ENCODE measurements around the gene MATN3. TPM values are rescaled to one million over a fixed set of nuclear protein-coding genes. Genes with fewer than 3 reads are reported as not detected.
A peak's percentile ranks its signal among the peaks of the same experiment; 100 is the strongest.

Gene MATN3
- total and polyA plus RNA-seq, 2 donors = 0.05 to 0.91 TPM

GRCh38 chr2:19973466-19973865 is 39.0 kb downstream of the MATN3 start:
- DNase-seq (ENCODE audit: low read depth in 6 of 9, low spot score in 9 of 9) = no peak
- H3K4me3 ChIP-seq (ENCODE audit: low read length in 2 of 2) = no peak overlapping the region
- H3K9me3 ChIP-seq (ENCODE audit: control insufficient read depth in 2 of 2, insufficient read depth in 1 of 2, low read length in 1 of 2) = no peaks in the 10 kb centered on the region
- no peak overlapping the region for H3K27ac ChIP-seq (ENCODE audit: low read depth in 1 of 2, low read length in 1 of 2)
- 97% methylated on average over 8 of the region's 8 CpGs for WGBS
- no peaks in the 10 kb centered on the region for H3K4me1 ChIP-seq (ENCODE audit: control insufficient read depth in 2 of 2, insufficient read depth in 2 of 2, low read length in 2 of 2)
- H3K36me3 ChIP-seq (ENCODE audit: control insufficient read depth in 2 of 2, insufficient read depth in 2 of 2, low read length in 1 of 2) = peaks cover 6 to 10% of the 10 kb centered on the region in 2 donors
- no peaks in the 10 kb centered on the region for H3K27me3 ChIP-seq (ENCODE audit: control insufficient read depth in 2 of 2, insufficient read depth in 1 of 2, low read length in 1 of 2)

DNA sequence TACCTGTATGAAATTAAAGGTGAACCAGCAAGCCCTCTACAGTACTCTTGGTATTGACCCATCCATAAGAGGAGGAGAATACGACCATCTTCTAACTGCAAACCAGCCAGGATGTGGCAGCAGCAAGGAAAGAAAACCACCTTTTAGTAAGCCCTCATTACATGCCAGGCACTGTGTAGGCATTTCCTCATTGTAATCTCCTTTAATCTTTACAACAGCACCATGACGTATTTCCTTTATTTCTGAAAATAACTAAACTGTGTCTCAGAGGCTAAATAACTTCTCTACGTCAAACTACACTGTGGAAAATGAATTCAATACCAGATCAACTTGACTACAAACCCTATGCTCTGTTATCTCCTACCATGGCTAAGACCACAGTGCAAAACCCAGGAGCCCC is 40.8 kb downstream of the MATN3 start:
- H3K36me3 ChIP-seq (ENCODE audit: control insufficient read depth in 2 of 2, insufficient read depth in 2 of 2, low read length in 1 of 2) = peaks cover 0 to 5% of the 10 kb centered on the region in 2 donors
- peak overlapping the region in 1 of 2 donors; percentile 39 for H3K27ac ChIP-seq (ENCODE audit: low read depth in 1 of 2, low read length in 1 of 2)
- no peaks in the 10 kb centered on the region for H3K9me3 ChIP-seq (ENCODE audit: control insufficient read depth in 2 of 2, insufficient read depth in 1 of 2, low read length in 1 of 2)
- H3K27me3 ChIP-seq (ENCODE audit: control insufficient read depth in 2 of 2, insufficient read depth in 1 of 2, low read length in 1 of 2) = no peaks in the 10 kb centered on the region
- WGBS = 41% methylated on average over 3 of the region's 3 CpGs
- H3K4me3 ChIP-seq (ENCODE audit: low read length in 2 of 2) = no peak overlapping the region
- peak in 2 of 9 donors; percentile 11 to 43 for DNase-seq (ENCODE audit: low read depth in 6 of 9, low spot score in 9 of 9)
- no peaks in the 10 kb centered on the region for H3K4me1 ChIP-seq (ENCODE audit: control insufficient read depth in 2 of 2, insufficient read depth in 2 of 2, low read length in 2 of 2)

DNA sequence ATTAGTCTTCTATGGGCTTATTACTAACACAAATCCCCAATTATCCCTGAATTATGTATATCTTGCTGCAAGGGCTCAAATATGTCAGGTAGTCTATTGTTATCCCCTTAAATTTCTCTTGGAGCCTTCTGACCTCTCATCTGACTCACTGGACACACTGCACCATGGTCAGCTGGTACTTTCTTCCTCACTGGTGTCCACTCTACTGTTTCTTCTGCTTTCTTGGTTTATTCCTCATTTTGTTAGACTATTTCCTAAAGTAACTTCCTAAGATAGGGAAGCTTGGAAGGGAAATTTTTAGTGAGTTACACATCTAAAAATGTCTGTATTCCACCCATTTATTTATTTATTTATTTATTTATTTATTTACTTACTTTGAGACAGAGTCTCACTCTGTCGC is 49.1 kb downstream of the MATN3 start:
- H3K9me3 ChIP-seq (ENCODE audit: control insufficient read depth in 2 of 2, insufficient read depth in 1 of 2, low read length in 1 of 2) = no peaks in the 10 kb centered on the region
- DNase-seq (ENCODE audit: low read depth in 6 of 9, low spot score in 9 of 9) = no peak
- no peak overlapping the region for H3K4me3 ChIP-seq (ENCODE audit: low read length in 2 of 2)
- H3K36me3 ChIP-seq (ENCODE audit: control insufficient read depth in 2 of 2, insufficient read depth in 2 of 2, low read length in 1 of 2) = peaks cover 4 to 7% of the 10 kb centered on the region in 2 donors
- no peak overlapping the region for H3K27ac ChIP-seq (ENCODE audit: low read depth in 1 of 2, low read length in 1 of 2)
- no peaks in the 10 kb centered on the region for H3K4me1 ChIP-seq (ENCODE audit: control insufficient read depth in 2 of 2, insufficient read depth in 2 of 2, low read length in 2 of 2)
- H3K27me3 ChIP-seq (ENCODE audit: control insufficient read depth in 2 of 2, insufficient read depth in 1 of 2, low read length in 1 of 2) = no peaks in the 10 kb centered on the region
- WGBS = 100% methylated on average over 1 of the region's 1 CpG

DNA sequence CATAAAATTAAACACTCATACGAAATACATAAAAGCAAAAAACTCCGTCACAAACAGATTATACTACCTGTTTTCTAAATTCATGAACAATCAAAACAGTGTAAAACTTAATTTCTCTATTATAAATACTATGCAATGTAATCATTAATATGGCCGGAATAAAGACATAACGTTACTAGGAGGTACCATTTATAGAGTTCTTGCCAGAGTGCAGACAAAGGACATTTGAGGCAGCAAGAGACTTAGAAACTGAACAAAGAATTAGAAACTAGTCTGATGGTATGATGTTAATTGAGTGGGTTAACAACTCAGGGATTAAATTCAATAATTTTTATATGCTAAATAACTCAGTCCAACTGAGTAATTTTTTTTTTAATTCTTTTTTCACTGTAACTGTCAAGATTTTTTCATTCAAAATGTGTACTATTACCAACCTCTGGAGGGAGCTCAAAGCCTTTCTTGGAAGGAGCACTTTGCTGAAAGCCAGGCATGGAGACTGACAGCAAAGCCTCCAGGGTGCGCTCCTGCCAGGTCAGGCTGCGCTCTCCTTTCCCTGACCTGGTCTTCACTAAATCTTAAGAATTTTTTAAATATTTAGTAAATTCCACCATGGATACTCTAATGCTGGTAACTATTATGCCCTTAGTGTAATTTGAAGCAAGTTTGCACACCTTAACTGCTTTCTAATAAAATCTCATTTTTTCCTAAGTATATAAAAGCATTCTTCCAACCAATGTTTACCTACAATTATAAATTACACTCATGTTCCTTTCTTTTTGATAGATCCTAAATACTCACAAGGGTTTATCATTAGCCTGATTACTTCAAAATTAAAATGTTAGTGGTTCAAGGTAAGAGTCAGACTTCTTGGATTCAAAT is 56.7 kb downstream of the MATN3 start:
- Histone ChIP-seq H3K27ac (ENCODE audit: low read depth in 1 of 2, low read length in 1 of 2) (no peak overlapping the region), H3K27me3 (ENCODE audit: control insufficient read depth in 2 of 2, insufficient read depth in 1 of 2, low read length in 1 of 2) (no peaks in the 10 kb centered on the region), H3K9me3 (ENCODE audit: control insufficient read depth in 2 of 2, insufficient read depth in 1 of 2, low read length in 1 of 2) (no peaks in the 10 kb centered on the region), H3K4me1 (ENCODE audit: control insufficient read depth in 2 of 2, insufficient read depth in 2 of 2, low read length in 2 of 2) (no peaks in the 10 kb centered on the region), H3K4me3 (ENCODE audit: low read length in 2 of 2) (no peak overlapping the region), H3K36me3 (ENCODE audit: control insufficient read depth in 2 of 2, insufficient read depth in 2 of 2, low read length in 1 of 2) (no peaks in the 10 kb centered on the region)
- DNase-seq (ENCODE audit: low read depth in 6 of 9, low spot score in 9 of 9) = peak in 7 of 9 donors; percentile 26 to 72 (median 37)
- WGBS = 84% methylated on average over 6 of the region's 6 CpGs

DNA sequence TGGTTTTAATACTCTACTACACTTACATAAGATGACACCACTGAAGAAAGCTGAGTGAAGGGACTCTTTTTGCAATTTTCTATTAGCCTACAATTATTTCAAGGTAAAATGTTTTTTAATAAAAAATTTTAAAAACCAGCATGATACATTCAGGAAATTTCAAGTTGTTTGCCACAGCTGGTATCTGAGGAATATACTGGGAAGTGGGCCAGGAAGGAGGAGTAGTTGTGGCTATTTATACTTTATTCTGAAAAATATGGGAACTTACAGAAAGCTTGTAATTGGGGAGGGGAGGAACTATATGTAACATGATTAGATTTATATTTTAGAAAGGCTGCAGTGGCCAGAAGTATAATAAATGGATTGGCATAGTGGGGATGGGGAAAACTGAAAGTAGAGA is 63.4 kb downstream of the MATN3 start:
- no peaks in the 10 kb centered on the region for H3K27me3 ChIP-seq (ENCODE audit: control insufficient read depth in 2 of 2, insufficient read depth in 1 of 2, low read length in 1 of 2)
- H3K4me1 ChIP-seq (ENCODE audit: control insufficient read depth in 2 of 2, insufficient read depth in 2 of 2, low read length in 2 of 2) = no peaks in the 10 kb centered on the region
- no peak overlapping the region for H3K4me3 ChIP-seq (ENCODE audit: low read length in 2 of 2)
- H3K27ac ChIP-seq (ENCODE audit: low read depth in 1 of 2, low read length in 1 of 2) = no peak overlapping the region
- H3K9me3 ChIP-seq (ENCODE audit: control insufficient read depth in 2 of 2, insufficient read depth in 1 of 2, low read length in 1 of 2) = no peaks in the 10 kb centered on the region
- DNase-seq (ENCODE audit: low read depth in 6 of 9, low spot score in 9 of 9) = no peak
- no peaks in the 10 kb centered on the region for H3K36me3 ChIP-seq (ENCODE audit: control insufficient read depth in 2 of 2, insufficient read depth in 2 of 2, low read length in 1 of 2)

DNA sequence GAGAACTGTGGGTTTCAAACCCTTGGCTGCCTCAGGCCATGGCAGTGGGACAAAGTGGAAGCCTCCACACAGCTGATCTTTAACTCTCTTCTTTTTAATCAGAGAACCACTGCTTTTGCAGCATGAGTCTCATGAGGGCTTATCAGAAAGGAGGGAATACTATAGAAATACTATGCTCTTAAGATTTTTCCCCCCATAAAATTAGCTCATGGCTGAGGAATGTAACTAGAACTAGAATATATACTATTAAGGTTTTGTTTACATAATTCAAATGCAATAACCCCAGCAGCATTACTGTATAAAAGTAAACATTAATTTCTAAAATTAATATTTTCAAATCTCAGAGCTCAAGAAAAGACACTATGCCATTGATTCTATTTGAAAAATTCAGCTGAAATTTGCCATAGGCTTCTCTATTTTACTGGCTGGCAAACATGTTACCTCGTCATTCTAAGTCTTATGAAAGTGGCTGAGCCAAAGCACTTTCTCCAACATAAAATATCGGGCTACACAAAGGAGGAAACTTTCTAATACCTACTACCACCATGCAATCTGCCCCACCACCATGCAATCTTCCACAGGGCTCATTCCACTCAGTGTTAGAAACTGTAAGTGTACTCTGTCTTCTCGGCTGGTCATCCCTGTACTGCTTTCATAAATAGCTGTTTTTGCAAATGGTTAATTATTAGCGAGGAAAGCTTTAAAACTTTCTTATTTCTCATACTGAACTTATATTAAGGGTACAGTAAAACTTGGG is 65.1 kb downstream of the MATN3 start:
- WGBS = 97% methylated on average over 4 of the region's 4 CpGs
- no peak overlapping the region for H3K4me3 ChIP-seq (ENCODE audit: low read length in 2 of 2)
- DNase-seq (ENCODE audit: low read depth in 6 of 9, low spot score in 9 of 9) = no peak

DNA sequence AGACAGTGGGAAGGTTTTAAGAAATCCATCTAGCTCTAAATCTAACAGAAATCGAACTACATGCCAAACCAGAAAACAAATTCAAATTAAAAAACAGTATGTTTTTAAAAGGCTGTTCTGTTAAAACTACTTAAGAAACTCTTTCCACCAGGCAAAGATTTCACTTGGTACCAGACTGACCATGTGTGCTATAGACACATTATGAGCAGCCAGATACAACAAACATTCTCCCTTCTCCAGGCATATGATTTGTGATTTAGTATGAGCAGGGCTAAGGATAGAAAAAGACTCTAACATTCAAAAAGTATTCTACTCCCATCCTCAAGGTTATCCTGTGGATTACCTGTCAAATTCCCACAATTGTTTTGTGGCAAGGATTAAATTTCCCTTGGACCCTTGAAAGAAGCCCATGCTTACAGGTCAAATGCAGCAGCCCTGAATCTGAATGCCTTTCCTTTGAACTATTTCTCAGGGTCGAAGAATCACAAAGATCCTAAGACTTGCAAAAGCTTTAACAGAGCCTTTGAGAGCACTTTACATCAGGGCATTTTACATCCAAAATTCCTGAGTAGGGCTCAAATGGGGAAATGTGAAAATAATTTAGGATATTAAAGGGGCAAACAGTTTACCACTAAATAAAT is 68.1 kb downstream of the MATN3 start:
- no peaks in the 10 kb centered on the region for H3K9me3 ChIP-seq (ENCODE audit: control insufficient read depth in 2 of 2, insufficient read depth in 1 of 2, low read length in 1 of 2)
- no peaks in the 10 kb centered on the region for H3K4me1 ChIP-seq (ENCODE audit: control insufficient read depth in 2 of 2, insufficient read depth in 2 of 2, low read length in 2 of 2)
- WGBS = 93% methylated on average over 2 of the region's 2 CpGs
- no peaks in the 10 kb centered on the region for H3K27me3 ChIP-seq (ENCODE audit: control insufficient read depth in 2 of 2, insufficient read depth in 1 of 2, low read length in 1 of 2)
- no peak overlapping the region for H3K27ac ChIP-seq (ENCODE audit: low read depth in 1 of 2, low read length in 1 of 2)
- no peak overlapping the region for H3K4me3 ChIP-seq (ENCODE audit: low read length in 2 of 2)
- DNase-seq (ENCODE audit: low read depth in 6 of 9, low spot score in 9 of 9) = no peak
- H3K36me3 ChIP-seq (ENCODE audit: control insufficient read depth in 2 of 2, insufficient read depth in 2 of 2, low read length in 1 of 2) = no peaks in the 10 kb centered on the region

More for the DNA sequence above, 65.1 kb downstream of the MATN3 start:
- Histone ChIP-seq H3K27ac (ENCODE audit: low read depth in 1 of 2, low read length in 1 of 2) (no peak overlapping the region), H3K9me3 (ENCODE audit: control insufficient read depth in 2 of 2, insufficient read depth in 1 of 2, low read length in 1 of 2) (no peaks in the 10 kb centered on the region), H3K4me1 (ENCODE audit: control insufficient read depth in 2 of 2, insufficient read depth in 2 of 2, low read length in 2 of 2) (no peaks in the 10 kb centered on the region), H3K27me3 (ENCODE audit: control insufficient read depth in 2 of 2, insufficient read depth in 1 of 2, low read length in 1 of 2) (no peaks in the 10 kb centered on the region), H3K36me3 (ENCODE audit: control insufficient read depth in 2 of 2, insufficient read depth in 2 of 2, low read length in 1 of 2) (no peaks in the 10 kb centered on the region)

DNA sequence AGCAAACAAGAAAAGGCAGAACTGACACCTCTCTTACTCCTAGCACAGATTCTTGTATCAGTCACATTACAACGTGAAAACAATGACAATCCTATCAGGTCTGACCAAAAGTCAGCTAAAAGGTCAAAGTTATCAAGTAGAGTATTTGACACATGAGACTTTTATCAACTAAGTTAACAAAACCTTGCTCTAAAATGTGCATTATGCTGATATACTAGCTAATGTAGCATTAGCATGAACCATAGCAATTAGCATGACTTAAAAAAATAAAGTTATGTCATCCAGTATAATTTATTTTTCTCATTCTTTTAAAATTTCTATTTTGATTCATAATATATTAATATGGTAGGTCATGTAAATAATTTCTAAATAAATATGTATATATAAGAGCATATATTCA is 69.3 kb downstream of the MATN3 start:
- WGBS = 97% methylated on average over 1 of the region's 1 CpG
- no peaks in the 10 kb centered on the region for H3K27me3 ChIP-seq (ENCODE audit: control insufficient read depth in 2 of 2, insufficient read depth in 1 of 2, low read length in 1 of 2)
- H3K9me3 ChIP-seq (ENCODE audit: control insufficient read depth in 2 of 2, insufficient read depth in 1 of 2, low read length in 1 of 2) = no peaks in the 10 kb centered on the region
- H3K36me3 ChIP-seq (ENCODE audit: control insufficient read depth in 2 of 2, insufficient read depth in 2 of 2, low read length in 1 of 2) = peaks cover 0 to under 1% of the 10 kb centered on the region in 2 donors
- H3K4me3 ChIP-seq (ENCODE audit: low read length in 2 of 2) = no peak overlapping the region
- H3K4me1 ChIP-seq (ENCODE audit: control insufficient read depth in 2 of 2, insufficient read depth in 2 of 2, low read length in 2 of 2) = no peaks in the 10 kb centered on the region
- no peak overlapping the region for H3K27ac ChIP-seq (ENCODE audit: low read depth in 1 of 2, low read length in 1 of 2)
- no peak for DNase-seq (ENCODE audit: low read depth in 6 of 9, low spot score in 9 of 9)

DNA sequence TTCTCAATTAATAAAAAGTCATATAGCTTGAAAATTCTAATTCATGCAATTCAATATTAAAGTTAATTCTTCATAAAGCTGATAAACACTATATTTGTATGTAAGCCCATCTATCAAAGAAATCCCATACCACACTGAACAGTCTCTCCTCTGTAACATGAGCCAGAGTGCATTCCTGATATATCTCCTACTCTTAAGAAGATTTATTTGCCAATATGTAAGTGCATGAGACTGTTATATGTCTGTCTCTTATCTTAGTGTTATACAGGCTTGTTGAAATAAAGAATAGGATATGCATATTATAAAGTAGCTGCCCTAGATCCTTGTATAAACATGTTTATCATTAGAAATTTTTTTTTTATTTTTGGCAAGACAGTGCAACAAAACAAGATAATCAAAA is 70.3 kb downstream of the MATN3 start:
- DNase-seq (ENCODE audit: low read depth in 6 of 9, low spot score in 9 of 9) = no peak
- H3K4me1 ChIP-seq (ENCODE audit: control insufficient read depth in 2 of 2, insufficient read depth in 2 of 2, low read length in 2 of 2) = no peaks in the 10 kb centered on the region
- H3K36me3 ChIP-seq (ENCODE audit: control insufficient read depth in 2 of 2, insufficient read depth in 2 of 2, low read length in 1 of 2) = peaks cover 3 to 5% of the 10 kb centered on the region in 2 donors
- no peaks in the 10 kb centered on the region for H3K9me3 ChIP-seq (ENCODE audit: control insufficient read depth in 2 of 2, insufficient read depth in 1 of 2, low read length in 1 of 2)
- no peak overlapping the region for H3K27ac ChIP-seq (ENCODE audit: low read depth in 1 of 2, low read length in 1 of 2)
- H3K27me3 ChIP-seq (ENCODE audit: control insufficient read depth in 2 of 2, insufficient read depth in 1 of 2, low read length in 1 of 2) = no peaks in the 10 kb centered on the region
- H3K4me3 ChIP-seq (ENCODE audit: low read length in 2 of 2) = no peak overlapping the region

All from thymus (tissue), 11 donors.